ENCODE measurements around the gene FAM24B. TPM values are rescaled to one million over a fixed set of nuclear protein-coding genes. Genes with fewer than 3 reads are reported as not detected.

Gene FAM24B
- polyA plus RNA-seq, 1 donor from 2014 or later = 3.4 TPM

DNA sequence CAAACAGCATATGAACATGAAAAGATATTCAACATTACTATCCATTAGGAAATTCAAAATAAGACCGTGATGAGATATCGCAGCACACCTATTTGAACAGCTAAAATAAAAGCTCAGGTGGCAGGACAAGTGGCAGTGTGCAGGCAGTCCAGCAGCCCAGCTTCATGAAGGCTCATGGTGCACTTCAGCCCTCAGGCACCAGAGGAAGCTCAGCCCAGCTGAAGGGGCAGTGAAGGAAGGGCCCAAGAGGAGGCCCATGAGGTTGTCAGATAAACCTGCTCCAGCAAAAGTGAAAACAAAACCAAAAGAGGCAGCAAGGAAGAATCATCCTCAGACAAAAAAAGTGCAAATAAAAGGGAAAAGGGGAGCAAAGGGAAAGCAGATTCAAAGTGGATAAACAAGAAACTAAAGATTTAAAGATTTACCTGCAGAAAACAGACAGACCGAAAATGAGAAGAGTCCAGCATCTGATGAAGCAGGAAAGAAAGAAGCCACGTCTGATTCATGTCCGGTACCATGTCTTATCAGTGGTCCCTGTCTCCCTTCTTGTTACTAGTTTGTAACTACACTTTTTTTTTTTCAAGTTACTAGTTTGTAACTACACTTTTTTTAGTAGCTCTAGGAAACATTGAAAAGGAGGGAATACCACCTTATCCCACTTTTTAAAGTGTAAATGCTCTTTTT is 15.0 kb upstream of the FAM24B start:
- Histone ChIP-seq H3K9me2 (ENCODE audit: insufficient read depth, low read length) (no peaks in the 10 kb centered on the region), H4K20me1 (ENCODE audit: insufficient read depth) (no peaks in the 10 kb centered on the region), H3K9ac (ENCODE audit: low read length) (no peak overlapping the region), H3K4me3 (ENCODE audit: low read length) (no peak overlapping the region), H2AFZ (ENCODE audit: low read depth, low read length) (no peak overlapping the region), H3F3A (ENCODE audit: insufficient read depth, low read length, poor library complexity, severe bottlenecking) (no peaks in the 10 kb centered on the region), H3K27ac (ENCODE audit: low read length) (no peak overlapping the region), H3K4me2 (ENCODE audit: low read length) (no peak overlapping the region), H3K36me3 (ENCODE audit: insufficient read depth, low read length) (no peaks in the 10 kb centered on the region), H3K27me3 (ENCODE audit: insufficient read depth, low read depth, low read length) (no peaks in the 10 kb centered on the region), H3K79me2 (replicated peaks; ENCODE audit: insufficient read depth, low read length) (no peaks in the 10 kb centered on the region), H3K9me3 (ENCODE audit: low read length) (no peaks in the 10 kb centered on the region)
- TF ChIP-seq EP300 (conservative IDR thresholded peaks at IDR 0.05; ENCODE audit: poor library complexity, severe bottlenecking) (no peak), POLR2AphosphoS5 (IDR thresholded peaks at IDR 0.05) (no peak), RAD21 (conservative IDR thresholded peaks at IDR 0.05) (no peak), TAF1 (IDR thresholded peaks at IDR 0.05; ENCODE audit: low read depth) (no peak), SMC3 (conservative IDR thresholded peaks at IDR 0.05; ENCODE audit: poor library complexity) (no peak), EZH2 (IDR thresholded peaks at IDR 0.05; ENCODE audit: borderline replicate concordance, insufficient read depth, low read length, poor library complexity, severe bottlenecking) (no peak), MXI1 (conservative IDR thresholded peaks at IDR 0.05; ENCODE audit: poor library complexity, severe bottlenecking) (no peak)
- TF ChIP-seq, protein P1, sequence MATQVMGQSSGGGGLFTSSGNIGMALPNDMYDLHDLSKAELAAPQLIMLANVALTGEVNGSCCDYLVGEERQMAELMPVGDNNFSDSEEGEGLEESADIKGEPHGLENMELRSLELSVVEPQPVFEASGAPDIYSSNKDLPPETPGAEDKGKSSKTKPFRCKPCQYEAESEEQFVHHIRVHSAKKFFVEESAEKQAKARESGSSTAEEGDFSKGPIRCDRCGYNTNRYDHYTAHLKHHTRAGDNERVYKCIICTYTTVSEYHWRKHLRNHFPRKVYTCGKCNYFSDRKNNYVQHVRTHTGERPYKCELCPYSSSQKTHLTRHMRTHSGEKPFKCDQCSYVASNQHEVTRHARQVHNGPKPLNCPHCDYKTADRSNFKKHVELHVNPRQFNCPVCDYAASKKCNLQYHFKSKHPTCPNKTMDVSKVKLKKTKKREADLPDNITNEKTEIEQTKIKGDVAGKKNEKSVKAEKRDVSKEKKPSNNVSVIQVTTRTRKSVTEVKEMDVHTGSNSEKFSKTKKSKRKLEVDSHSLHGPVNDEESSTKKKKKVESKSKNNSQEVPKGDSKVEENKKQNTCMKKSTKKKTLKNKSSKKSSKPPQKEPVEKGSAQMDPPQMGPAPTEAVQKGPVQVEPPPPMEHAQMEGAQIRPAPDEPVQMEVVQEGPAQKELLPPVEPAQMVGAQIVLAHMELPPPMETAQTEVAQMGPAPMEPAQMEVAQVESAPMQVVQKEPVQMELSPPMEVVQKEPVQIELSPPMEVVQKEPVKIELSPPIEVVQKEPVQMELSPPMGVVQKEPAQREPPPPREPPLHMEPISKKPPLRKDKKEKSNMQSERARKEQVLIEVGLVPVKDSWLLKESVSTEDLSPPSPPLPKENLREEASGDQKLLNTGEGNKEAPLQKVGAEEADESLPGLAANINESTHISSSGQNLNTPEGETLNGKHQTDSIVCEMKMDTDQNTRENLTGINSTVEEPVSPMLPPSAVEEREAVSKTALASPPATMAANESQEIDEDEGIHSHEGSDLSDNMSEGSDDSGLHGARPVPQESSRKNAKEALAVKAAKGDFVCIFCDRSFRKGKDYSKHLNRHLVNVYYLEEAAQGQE (IDR thresholded peaks at IDR 0.05; ENCODE audit: borderline replicate concordance) = no peak
- TF ChIP-seq, protein P2, sequence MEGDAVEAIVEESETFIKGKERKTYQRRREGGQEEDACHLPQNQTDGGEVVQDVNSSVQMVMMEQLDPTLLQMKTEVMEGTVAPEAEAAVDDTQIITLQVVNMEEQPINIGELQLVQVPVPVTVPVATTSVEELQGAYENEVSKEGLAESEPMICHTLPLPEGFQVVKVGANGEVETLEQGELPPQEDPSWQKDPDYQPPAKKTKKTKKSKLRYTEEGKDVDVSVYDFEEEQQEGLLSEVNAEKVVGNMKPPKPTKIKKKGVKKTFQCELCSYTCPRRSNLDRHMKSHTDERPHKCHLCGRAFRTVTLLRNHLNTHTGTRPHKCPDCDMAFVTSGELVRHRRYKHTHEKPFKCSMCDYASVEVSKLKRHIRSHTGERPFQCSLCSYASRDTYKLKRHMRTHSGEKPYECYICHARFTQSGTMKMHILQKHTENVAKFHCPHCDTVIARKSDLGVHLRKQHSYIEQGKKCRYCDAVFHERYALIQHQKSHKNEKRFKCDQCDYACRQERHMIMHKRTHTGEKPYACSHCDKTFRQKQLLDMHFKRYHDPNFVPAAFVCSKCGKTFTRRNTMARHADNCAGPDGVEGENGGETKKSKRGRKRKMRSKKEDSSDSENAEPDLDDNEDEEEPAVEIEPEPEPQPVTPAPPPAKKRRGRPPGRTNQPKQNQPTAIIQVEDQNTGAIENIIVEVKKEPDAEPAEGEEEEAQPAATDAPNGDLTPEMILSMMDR (IDR thresholded peaks at IDR 0.05; ENCODE audit: poor library complexity, severe bottlenecking) = no peak

DNA sequence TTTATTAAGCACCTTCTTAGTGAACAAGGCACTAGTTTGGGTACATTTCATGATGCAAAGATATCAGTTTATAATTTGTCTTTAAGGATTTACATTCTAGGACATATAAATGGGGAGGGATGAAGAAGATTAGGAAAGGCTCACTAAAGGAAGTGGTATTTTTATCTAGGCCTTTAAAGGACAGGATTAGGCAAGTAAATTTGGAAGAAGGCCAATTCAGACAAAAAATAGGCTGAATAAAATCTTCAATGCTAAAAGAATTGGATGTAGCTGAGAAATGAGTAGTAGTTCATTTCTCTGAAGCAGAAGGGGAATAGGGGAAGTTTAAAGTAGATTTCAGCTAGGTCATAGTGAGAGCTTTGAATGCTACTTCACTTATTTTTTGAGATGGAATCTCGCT is 4.8 kb upstream of the FAM24B start:
- no peaks in the 10 kb centered on the region for H3K9me2 ChIP-seq (ENCODE audit: insufficient read depth, low read length)
- no peak overlapping the region for H3K4me3 ChIP-seq (ENCODE audit: low read length)
- H2AFZ ChIP-seq (ENCODE audit: low read depth, low read length) = no peak overlapping the region
- H3K79me2 ChIP-seq (replicated peaks; ENCODE audit: insufficient read depth, low read length) = no peaks in the 10 kb centered on the region
- no peaks in the 10 kb centered on the region for H3K9me3 ChIP-seq (ENCODE audit: low read length)
- no peaks in the 10 kb centered on the region for H3F3A ChIP-seq (ENCODE audit: insufficient read depth, low read length, poor library complexity, severe bottlenecking)
- no peak overlapping the region for H3K27ac ChIP-seq (ENCODE audit: low read length)
- H3K36me3 ChIP-seq (ENCODE audit: insufficient read depth, low read length) = no peaks in the 10 kb centered on the region
- H3K27me3 ChIP-seq (ENCODE audit: insufficient read depth, low read depth, low read length) = no peaks in the 10 kb centered on the region
- H3K4me2 ChIP-seq (ENCODE audit: low read length) = no peak overlapping the region
- H4K20me1 ChIP-seq (ENCODE audit: insufficient read depth) = no peaks in the 10 kb centered on the region
- TF ChIP-seq TAF1 (IDR thresholded peaks at IDR 0.05; ENCODE audit: low read depth) (no peak), SMC3 (conservative IDR thresholded peaks at IDR 0.05; ENCODE audit: poor library complexity) (no peak), MXI1 (conservative IDR thresholded peaks at IDR 0.05; ENCODE audit: poor library complexity, severe bottlenecking) (no peak), POLR2AphosphoS5 (IDR thresholded peaks at IDR 0.05) (no peak), EZH2 (IDR thresholded peaks at IDR 0.05; ENCODE audit: borderline replicate concordance, insufficient read depth, low read length, poor library complexity, severe bottlenecking) (no peak), RAD21 (conservative IDR thresholded peaks at IDR 0.05) (no peak), EP300 (conservative IDR thresholded peaks at IDR 0.05; ENCODE audit: poor library complexity, severe bottlenecking) (no peak)
- TF ChIP-seq, protein P1 (IDR thresholded peaks at IDR 0.05; ENCODE audit: borderline replicate concordance) = no peak
- TF ChIP-seq, protein P2 (IDR thresholded peaks at IDR 0.05; ENCODE audit: poor library complexity, severe bottlenecking) = no peak
- no peak overlapping the region for H3K9ac ChIP-seq (ENCODE audit: low read length)

Measured in neural cell (in vitro differentiated cells).